Stimulated activated CD4-positive, alpha-beta T cell treated with anti-CD3 and anti-CD28 coated beads, Interleukin-2, amount 100 ng/mL, for 4 hours (primary cell): Measurements from ENCODE around the gene DNM3.
A peak's percentile ranks its signal among the peaks of the same experiment; 100 is the strongest.

Source experiments
- DNase-seq: peaks from one replicate; pipeline ENCODE4 v3.0.0-alpha.2; 2020; ENCODE audit warnings: low read depth

The DNM3 gene

DNA sequence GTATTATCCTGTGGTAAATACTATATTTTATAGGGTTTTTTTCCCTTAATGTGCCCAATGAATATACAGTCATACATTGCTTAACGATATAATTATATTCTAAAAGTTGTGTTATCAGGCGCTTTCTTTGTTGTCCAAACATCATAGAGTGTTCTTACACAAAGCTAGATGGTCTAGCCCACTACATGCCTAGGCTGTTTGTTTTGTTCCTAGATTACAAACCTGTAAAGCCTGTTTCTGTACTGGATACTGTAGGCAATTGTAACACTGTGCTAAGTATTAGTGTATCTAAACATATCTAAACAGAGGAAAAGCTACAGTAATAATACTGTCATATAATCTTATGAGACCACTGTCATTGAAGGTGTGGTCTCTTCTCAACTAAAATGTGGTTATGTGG, 336.6 kb downstream of the DNM3 start:
- no peak for DNase-seq

DNA sequence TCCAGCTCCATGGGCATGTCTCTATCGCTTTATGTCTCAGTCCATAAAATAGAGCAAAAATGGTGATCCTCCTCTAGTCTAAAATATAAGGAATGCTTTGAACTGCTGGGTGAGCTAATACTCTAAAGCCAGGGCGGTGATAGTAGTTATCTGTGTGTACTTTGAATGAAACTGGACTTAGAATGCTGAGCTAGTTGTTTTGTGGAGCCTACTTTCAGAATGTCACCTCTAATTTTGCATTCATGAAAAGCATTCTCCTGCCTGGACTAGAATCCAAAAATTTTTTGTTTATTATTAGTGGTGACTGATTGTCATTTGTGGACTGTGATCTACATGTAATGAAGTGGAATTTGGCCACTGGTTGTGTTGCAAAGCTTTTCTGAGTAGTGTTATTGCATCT, 337.6 kb downstream of the DNM3 start:
- DNase-seq, result no peak

DNA sequence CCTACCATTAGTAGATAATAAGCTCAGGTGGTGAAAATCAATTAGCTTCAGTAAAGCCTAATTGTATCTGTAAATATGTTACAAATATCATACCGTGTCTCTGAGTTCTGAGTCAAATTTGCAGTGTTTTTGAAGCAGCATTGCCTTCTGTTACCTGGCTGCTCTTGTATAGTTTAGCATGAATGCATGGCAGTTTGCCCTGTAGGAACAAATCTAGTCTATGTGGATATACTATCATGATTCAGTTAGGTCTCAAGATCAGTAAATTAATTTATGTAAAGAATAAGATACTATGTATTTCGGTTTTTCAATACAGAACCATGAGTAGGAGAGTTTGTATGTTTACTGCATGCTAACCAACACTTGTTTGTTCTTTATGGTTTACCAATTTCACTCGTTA, 338.6 kb downstream of the DNM3 start:
- no peak for DNase-seq

DNA sequence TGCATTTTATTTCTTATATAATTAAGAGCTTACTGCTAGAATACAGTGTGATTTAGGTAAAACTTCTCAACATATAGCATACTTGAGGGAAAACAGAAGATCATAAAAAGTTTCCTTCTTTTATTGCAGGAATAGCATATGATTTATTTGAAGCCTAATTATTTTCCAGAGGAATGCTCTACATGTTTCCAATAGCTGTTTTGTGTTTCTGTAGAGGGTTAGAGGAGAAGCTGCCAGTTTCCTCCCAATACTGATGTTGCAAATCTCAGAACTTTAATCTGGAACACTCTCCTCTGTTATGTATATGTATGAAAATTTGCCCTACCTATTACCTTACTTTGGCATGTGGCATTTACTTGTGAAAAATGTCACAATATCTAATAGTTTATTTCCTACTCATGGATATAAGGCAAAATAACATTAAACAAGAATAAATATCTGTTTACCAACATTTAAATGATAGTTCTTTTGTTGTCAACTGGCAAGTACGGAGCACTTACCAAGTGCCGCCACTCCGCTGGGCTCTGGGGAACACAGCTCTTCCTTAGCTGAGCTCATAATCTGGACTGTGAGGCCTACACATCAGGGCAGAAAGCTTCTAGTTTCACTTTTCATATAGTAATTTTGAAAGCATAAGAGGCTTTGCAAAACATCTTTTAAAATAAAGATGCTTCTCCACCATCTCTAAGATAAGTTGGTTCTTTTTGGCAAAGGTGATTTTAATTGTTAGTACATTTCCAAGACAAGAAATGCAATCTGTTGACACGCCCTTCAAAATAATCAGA, 339.4 kb downstream of the DNM3 start:
- peak; percentile 21 for DNase-seq

DNA sequence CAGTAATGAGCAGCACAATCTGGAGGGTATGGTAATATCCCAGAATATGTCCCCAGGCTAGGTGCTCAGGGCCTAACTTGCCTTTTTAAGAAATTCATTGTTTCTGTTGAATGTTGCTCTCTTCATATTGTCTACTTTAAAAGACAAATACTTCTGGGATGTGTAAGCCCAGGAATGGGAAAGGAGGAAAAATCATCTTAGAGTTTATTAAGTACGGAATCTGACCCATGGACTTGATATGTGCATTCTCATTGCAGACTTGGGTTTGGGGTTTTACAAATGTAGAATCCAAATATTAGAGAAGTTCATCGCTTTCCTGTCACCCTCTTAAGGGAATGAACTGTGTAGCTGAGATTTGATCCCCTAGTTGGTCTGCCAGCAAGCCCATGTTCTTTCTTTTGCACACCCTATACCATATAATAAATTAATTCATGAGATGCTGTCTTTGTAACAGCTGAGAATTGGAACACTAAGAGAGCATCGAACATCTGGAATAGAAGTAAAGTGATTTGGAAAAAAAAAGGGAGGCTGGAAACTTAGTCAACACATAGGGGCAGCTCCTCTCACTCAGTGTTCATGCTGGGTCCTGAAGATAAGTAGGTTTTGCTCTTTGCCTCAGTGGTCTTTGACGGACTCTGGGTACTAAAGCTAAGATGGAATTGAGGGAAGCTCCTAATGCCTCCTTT, 343.4 kb downstream of the DNM3 start:
- DNase-seq, result no peak

DNA sequence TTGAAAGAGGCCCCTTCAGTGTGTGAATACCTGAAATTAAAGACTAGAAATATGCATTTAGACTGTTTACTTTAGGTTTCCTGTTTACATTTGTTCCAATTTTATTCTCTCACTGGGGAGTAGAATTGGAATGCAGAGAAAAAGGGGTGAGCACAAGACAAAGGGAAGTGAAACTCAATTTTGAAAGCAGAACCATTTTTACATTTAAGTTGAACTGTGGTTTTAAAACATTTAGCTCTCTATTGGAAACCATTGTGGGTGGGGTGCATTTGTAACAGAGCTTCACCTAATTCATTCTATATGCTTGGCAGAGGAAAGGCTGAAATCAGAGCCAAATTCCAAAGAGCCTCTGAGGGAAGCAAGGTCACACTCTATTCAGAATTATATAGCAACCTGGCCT, 343.9 kb downstream of the DNM3 start:
- no peak for DNase-seq

DNA sequence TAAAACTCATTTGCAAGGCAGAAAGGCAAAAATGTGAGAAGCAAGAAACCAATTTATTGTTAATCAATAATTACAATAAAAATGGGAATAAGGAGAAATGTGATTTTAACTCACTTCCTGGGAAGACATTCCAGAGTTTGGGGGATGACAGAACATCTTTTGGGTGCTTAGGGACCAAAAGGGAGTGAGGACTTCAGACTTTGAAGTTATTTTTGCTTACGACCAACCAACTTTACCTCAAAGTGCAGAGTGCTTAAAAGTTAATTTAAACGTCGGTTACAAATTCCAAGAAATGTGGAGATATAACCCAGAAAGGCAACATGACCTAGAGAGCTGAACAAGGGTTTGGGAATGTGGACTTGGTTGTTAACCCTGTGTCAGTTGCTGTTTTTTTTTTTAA, 344.7 kb downstream of the DNM3 start:
- DNase-seq, result no peak

DNA sequence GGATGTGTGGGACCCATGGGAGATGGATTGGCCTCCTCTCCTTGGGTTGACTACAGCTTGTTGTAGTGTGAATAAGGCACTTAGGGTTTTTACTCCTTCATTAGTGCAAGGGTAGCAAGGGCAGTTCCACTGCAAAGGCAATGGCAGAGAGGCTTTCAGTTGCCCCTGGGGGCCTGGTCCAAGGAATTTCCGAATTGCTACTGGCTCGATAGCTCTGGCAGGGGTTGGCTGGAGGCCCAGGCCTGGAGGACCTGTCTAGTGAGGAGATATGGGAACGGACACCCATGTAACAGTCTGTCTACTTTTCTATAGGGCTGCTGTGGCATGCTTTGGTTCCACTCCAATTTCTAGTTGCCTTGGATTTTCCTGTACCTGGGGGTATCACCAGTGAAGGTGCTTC, 360.3 kb downstream of the DNM3 start:
- DNase-seq, result no peak

DNA sequence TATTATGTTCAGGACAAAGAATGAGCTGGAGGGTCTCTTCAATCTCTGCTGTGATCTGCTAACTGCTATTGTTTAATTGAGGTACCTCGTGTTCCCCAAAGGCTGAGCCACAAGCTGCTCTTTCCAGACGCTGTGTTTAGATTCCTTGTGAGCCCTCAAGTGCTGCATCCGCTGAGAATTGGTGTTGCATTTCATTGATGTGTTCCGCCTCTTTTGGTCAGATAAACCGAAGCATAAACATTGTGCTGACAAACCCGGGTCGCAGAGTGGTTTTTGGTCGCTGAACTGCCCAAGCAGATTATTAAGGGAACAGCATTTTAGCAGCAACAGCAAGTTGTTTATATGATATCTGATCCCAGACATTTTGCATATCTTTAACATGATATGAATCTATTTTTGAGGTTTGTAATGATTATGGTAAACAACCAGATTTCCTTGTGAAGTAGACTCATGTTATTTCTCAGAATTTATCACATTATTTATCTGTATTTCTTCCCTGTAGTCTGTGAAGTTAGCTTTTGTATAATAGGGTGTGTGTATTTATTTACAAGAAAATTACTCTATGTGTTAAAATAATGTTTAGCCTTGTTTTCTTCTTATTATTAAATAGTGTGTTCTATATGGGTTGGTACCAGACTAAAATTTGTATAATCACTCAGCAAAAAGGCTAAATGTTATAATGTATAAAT, 362.0 kb downstream of the DNM3 start:
- DNase-seq, result no peak

DNA sequence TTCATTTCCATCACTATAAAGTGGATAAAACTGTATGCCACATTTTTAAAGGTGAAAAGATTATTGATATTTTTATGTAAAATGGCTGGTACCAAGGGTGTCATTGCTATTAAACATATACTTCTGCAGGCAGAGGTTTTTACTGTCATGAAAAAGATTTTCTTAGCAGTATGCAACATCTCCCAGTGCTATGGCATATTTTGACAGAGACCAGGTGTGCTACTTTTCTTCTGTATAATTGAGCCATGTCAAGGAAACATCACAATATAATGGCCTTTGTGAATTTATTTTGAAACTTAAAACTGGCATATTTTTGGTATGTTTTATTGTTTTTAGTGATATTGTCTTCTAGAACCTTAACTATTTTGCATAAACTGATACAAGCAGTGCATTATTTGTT, 362.6 kb downstream of the DNM3 start:
- DNase-seq, result no peak

DNA sequence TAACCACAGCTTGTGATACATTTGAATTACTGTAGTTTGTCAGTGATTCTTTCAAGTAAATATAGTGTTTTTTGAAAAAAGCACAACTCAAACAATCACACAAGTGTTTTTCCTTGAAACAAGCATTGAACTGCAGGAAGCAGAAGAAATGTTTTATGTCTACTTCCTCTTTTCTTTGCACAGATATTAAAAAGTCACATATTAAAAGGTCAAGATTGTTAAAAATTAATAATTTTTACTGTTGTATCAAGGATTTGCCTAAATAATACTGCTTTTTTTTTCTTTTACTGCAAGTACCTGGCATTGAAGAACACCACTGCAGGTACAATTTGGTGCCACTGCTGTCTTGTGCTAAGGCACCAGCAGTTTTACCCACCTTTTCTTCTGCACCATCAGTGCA, 365.0 kb downstream of the DNM3 start:
- no peak for DNase-seq

DNA sequence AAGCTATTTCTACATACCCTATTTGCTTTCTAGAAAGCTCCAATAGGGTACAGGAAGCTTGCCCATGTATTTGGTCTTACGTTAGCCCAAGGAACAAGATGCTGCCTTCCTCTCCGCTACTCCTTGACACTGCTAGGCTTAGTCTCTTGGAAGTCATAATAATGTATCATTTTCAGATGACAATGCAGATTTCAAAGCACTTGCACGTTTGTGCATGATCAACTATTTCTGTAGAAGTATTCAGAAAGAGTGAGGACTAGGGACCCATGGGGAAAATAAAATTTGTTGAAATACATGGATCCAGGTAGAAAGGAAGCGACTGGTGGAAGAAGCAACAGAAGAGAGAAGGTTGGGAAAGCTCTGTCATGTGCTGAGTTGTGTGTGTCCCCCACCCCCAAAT, 367.3 kb downstream of the DNM3 start:
- no peak for DNase-seq

DNA sequence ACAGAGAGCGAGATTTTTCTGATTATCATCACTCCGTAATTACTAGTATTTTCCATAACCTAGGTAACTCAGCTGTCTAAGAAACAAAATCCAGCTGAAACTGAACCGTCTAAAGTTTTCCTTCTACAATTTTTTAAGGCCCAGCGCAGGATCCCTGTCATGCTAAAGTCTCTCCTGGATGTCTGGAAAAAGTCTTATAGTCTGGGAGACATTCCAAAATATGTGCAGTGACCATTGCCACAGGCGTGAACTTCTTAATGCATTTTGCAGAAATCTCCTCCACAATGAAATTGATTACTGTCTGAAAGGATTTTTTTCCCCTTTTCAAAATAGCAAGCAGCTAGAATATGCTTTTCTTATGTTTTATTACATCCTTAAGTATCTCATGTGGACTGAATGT, 369.9 kb downstream of the DNM3 start:
- DNase-seq, result no peak

DNA sequence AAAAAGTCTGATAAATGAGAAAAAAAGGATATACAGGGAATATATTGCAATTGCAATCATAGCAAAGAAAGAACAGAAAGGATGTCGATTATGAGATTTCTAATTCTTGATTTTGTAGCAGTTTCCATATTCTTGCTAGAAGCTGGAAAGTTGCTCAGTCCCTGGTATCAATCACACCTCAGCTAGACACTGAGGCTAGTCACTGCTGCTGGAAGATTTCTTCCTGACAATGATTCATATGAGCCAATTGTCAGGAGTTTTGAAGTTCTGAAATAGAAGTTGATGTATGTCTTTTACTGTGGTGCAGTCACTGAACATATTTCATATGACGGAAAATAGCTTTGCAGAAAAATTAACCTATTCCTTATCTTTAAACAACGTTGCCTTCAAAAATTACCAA, 370.8 kb downstream of the DNM3 start:
- DNase-seq, result no peak

DNA sequence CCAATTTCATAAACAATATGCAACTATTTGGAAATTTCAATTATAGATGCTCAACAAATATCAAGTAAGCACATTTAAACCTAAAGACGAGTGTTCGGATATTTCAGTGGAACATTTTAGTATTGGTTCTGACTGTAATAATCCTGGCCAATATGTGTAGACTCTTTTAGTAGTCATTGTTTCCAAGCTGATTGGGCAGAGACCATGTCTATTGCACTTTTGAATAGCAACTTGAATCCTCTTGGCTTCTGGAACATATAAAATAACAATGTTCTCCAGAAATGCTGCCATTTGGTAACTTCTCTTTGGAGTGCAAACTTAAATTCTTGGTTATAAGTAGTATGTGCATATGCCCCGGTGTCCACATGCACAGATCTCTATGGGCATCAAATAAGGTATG, 373.7 kb downstream of the DNM3 start:
- no peak for DNase-seq

DNA sequence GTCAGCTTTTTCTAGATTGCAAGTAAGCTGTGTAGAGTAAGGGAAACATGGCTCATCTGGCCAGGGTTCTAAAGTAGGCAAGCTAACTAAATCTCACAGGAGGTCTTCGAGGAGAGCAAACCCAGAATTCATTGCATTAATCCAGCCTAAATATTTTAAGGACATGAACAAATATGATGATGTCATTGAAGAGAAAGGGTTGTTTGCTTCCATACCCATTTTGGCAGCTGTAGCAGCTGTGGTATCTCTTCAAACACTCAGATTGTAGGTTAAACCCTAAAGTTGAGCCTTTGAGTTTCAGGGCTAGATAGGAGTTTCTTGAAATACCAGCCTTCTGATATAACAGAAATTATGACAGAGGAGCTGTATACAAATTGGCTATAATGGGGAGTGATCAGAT, 378.7 kb downstream of the DNM3 start:
- no peak for DNase-seq

DNA sequence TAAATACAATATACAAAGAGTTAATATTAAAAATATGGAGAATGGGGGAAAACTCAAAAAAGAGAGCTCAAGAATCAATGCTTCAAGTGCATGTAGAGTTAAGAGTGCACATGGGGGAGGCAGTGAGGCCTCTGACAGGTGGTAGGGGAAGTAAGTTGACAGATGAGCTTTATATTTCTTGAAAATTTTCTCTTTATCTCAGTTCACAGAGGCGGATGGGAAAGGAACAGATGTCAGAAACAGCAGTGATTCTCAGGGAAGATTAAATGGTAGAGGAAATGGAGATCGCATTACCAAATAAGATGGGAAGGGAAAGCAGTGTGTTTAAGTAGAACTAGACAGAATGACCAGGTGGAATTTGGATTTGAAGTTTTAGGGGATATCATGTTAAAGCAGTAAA, 379.1 kb downstream of the DNM3 start:
- no peak for DNase-seq

DNA sequence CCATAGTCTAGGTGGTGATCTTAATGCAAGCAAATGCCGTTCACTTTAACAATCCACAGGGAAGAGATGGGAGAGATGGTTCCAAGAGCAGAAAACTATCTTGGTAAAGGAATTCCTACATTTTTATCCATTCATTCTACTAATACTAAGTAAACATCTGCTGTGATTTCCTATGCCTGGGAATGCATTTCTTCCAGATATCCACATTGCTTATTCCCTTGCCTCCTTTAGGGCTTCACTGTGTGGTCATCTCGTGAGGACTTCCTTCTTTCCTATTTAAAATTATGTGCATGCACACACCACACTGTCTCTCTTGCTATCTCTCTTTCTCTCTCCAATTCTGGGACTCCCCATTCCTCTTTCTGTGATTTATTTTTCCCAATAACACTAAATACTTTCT, 380.1 kb downstream of the DNM3 start:
- no peak for DNase-seq

DNA sequence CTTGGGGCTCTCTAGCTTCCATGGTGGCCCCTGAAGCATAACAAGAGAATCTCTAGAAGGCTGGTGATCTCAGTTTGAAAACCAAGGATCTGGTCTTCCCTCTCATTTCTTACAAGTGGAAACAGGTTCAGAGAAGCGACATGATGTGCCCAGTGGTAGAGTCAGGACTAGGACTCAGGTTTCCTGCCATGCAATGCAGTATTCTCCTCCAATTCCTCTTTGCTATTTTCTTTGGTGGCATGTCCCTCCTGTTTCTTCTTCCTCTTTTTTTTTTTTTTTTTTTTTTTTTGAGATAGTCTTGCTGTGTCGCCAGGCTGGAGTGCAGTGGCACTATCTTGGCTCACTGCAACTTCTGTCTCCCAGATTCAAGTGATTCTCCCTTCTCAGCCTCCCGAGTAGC, 383.6 kb downstream of the DNM3 start:
- DNase-seq, result no peak

DNA sequence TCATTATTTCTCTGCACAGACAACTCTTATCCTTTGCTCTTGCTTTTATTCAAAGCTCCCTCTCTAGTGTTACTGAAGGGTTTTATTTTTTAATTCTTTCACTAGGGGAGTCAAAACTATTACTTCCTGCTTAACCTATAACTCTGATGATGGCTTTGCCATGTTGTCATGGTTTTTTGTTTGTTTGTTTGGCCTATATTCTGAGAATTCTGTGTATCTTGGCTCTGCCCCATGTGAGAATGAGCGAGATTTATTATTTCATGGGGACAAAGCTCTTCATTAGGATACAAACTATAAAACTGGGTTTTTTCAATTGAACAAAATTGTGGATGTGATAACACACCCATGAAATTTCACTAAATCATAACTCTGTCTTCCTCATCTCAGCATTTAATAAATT, 388.6 kb downstream of the DNM3 start:
- no peak for DNase-seq

DNA sequence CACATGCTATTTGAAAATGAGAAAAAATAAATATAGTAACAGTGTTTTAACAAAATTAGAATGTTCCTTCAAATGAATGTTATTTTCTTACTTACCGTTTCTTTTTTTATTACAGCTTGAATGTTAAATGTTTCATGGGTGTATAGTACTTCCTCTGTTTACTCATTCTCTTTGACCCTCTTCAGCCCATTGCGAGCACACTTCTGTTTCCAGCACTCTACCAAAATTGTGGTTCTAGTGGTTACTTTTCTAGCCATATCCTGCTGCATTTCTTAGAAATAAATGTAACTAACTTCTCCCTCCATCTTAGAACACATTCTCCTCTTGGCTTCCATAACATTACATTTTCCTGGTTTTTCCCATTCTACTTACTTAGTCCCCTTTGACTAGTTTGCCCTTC, 389.2 kb downstream of the DNM3 start:
- no peak for DNase-seq

DNA sequence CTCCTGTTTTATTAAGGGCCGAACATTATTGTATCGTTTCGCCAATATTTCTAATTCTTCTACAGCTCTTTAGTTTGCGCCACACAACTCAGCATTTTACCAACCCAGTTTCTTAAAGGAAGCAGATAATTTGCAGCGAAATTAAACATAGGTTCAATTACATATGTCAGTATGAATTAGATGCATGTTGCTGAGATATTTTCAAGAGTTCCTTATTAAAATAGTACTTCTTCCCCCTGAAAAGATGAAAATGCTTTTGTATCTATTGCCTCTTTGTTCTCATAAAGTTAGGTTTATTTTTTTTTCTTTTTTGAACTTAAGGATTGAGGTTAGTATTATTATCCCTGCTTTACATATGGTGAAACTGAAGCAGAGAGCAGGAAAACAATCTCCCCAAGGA, 395.7 kb downstream of the DNM3 start:
- DNase-seq, result no peak

DNA sequence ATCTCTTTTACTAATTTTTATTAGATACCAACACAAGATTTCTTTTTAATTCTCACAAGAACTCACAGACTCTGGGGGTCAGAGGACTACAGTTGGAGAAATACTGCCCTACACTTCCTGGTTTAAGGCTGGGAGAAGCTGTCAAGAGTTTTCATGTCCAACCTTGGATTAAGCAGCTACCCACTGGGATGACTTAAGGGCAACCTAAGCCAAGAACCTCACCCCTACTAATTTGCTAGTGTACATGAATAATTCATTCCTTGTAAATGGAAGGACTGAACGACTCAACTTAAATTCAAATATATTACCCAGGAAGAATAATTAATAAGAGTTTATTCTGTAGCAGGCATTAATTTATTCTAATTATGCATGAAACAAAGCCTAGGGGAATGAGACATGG, 396.9 kb downstream of the DNM3 start:
- no peak for DNase-seq
